AG04450 (cell line): Measurements from ENCODE around the gene BPHL. TPM values are rescaled to one million over a fixed set of nuclear protein-coding genes. Genes with fewer than 3 reads are reported as not detected.

Source experiments
- CTCF ChIA-PET: fragments of 300-600, 350-600 bp; formaldehyde crosslinking; extraction: SDS; loops from one replicate; lab custom pipeline; 2022; ENCODE audit warnings: antibody characterized with exemption, inconsistent platforms; lab: Charles Lee
- POLR2A ChIA-PET: fragments of 350-600 bp; formaldehyde crosslinking; extraction: SDS; loops from one replicate; lab custom pipeline; 2021; ENCODE audit warnings: antibody characterized with exemption, inconsistent platforms; lab: Yijun Ruan, JAX
- DNase-seq: peaks from one replicate; pipeline ENCODE4 v3.0.0-alpha.2; 2011; ENCODE audit warnings: low read depth, low spot score
- H3K27ac ChIP-seq: one replicate; pipeline ENCODE4 v1.5.1; 2012; ENCODE audit warnings: low read depth, low read length, control low read depth
- H3K27me3 ChIP-seq: one replicate; pipeline ENCODE4 v1.6.0; 2012; ENCODE audit warnings: low read length; ENCODE audit not compliant: control insufficient read depth, insufficient read depth
- H3K4me3 ChIP-seq: 2 replicates; pipeline ENCODE4 v1.5.1; 2011; ENCODE audit warnings: mild to moderate bottlenecking, low read depth, low read length, control low read depth
- H3K9me3 ChIP-seq: 2 replicates; pipeline ENCODE4 v1.5.1; 2012; ENCODE audit warnings: low read length; ENCODE audit not compliant: control insufficient read depth, insufficient read depth
- CTCF ChIP-seq: IDR thresholded peaks from 2 replicates; pipeline ENCODE4 v1.5.1; 2011; ENCODE audit warnings: low read depth, low read length, control low read depth, inconsistent platforms
- polyA plus RNA-seq: library from polyadenylated mRNA; depleted of rRNA; stranded (reverse); fragments of >200 nt; gene quantifications from 2 replicates; pipeline ENCODE4 v1.2.3, GENCODE V29; 2011

BPHL gene
- polyA plus RNA-seq, 1 experiment, result 24.4 TPM

GRCh38 chr6:3094815-3095214 is 23.7 kb upstream of the BPHL start:
- no peak for DNase-seq
- Histone ChIP-seq H3K27ac (no peak overlapping the region), H3K9me3 (no peaks in the 10 kb centered on the region; the same call in none of the 2 replicates), H3K27me3 (no peaks in the 10 kb centered on the region), H3K4me3 (no peak overlapping the region)
- no peak for TF ChIP-seq CTCF
- POLR2A ChIA-PET, result no interaction called here
- CTCF ChIA-PET, result no interaction called here

GRCh38 chr6:3102875-3103274 is 15.6 kb upstream of the BPHL start:
- DNase-seq, result no peak
- TF ChIP-seq CTCF, result no peak
- Histone ChIP-seq H3K27ac (no peak overlapping the region), H3K9me3 (no peaks in the 10 kb centered on the region), H3K27me3 (no peaks in the 10 kb centered on the region), H3K4me3 (no peak overlapping the region)
- CTCF ChIA-PET, result no interaction called here
- POLR2A ChIA-PET, result no interaction called here

GRCh38 chr6:3108746-3109414 is 9.6 kb upstream of the BPHL start:
- no peak for TF ChIP-seq CTCF
- H3K27me3 ChIP-seq, result no peaks in the 10 kb centered on the region
- no peaks in the 10 kb centered on the region for H3K9me3 ChIP-seq
- POLR2A ChIA-PET, result no interaction called here
- DNase-seq, result no peak
- no peak overlapping the region for H3K4me3 ChIP-seq
- CTCF ChIA-PET, result interaction anchor here (0.9 to 1.6 kb wide), 2 partner anchors 17 to 143 kb away, joined by 4 to 6 read pairs; no protein-coding TSS in a partner anchor
- H3K27ac ChIP-seq, result no peak overlapping the region

DNA sequence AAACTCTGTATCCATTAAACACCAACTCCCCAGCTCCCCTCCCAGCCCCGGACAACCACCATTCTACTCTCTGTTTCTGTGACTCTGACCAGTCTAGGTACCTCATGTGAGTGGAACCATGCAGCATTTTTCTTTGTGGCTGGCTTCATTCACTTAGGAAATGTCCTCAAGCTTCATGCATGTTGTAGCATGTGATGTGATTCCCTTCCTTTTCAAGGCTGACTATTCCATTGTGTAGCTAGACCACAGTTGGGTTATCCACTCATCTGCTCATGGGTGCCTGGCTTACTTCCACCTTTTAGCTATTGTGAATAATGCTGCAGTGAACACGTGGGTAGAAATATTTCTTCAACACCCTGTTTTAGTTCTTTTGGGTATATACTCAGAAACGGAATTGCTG is 8.8 kb upstream of the BPHL start:
- Histone ChIP-seq H3K4me3 (no peak overlapping the region), H3K27ac (no peak overlapping the region), H3K27me3 (no peaks in the 10 kb centered on the region), H3K9me3 (no peaks in the 10 kb centered on the region)
- DNase-seq, result no peak
- ChIA-PET POLR2A (no interaction called here), CTCF (interaction anchor here (0.9 kb wide), 1 partner anchor 142 kb away, joined by 4 read pairs; no protein-coding TSS in a partner anchor)
- no peak for TF ChIP-seq CTCF

- CTCF ChIA-PET, result no interaction called here
- POLR2A ChIA-PET, result no interaction called here
- TF ChIP-seq CTCF, result no peak
Measured at GRCh38 chr6:3114377-3114776, 4.1 kb upstream of the BPHL start.

More at GRCh38 chr6:3114377-3114776, 4.1 kb upstream of the BPHL start:
- no peak overlapping the region for H3K27ac ChIP-seq
- no peaks in the 10 kb centered on the region for H3K27me3 ChIP-seq
- no peaks in the 10 kb centered on the region; the same call in 1 of the 2 replicates for H3K9me3 ChIP-seq
- DNase-seq, result no peak
- H3K4me3 ChIP-seq, result no peak overlapping the region
